Right forelimb (tissue), 1 donor: Measurements from ENCODE around the gene FRG2.
"Not testable (repeated sequence)": the region's sequence is repeated elsewhere in the genome, so short reads cannot be mapped to it uniquely, and the experiment has no call there.

Experiments
- DNase-seq: peaks from one replicate; pipeline ENCODE4 v3.0.0-alpha.2; 2018

Gene FRG2

DNA sequence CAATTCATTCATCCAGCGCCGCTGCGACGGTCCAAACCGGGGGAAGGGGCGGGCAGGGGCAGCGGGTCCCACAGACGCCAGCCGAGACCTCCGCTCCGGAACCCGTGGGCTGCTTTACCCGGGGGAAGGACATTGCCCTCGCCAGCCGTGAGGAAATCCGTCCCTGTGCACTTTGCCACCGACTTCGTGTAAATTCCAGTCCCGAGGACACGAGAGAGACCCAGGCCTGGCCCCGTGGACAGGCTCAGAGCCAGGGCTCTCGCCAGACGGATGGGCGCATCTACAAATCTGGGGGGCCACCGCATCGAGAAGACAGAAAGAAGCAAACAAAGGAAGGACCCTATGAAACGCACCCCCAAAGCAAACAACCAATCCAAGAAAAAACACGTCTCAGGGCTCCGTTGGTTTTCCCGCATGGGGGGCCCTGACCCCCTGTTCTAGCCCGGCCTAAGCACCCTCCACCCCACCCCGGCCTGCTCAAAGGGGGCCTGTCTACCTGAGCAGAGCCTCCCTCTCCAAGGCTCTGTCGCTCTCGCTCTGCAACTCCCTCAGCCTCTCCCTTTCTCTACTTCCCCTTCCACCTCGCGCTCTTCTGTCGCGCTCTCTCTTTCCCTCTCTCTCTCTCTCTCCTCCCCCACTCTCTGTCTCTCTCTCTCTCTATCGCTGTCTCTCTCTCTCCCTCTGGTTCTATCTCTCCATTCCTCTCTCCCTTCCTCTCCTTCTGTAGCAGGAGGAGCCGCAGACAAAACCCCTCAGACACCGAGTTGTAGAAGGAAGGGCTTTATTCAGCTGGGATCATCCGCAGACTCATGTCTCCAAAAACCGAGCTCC, 11.3 kb downstream of the FRG2 start:
- DNase-seq, result peak; percentile 44

DNA sequence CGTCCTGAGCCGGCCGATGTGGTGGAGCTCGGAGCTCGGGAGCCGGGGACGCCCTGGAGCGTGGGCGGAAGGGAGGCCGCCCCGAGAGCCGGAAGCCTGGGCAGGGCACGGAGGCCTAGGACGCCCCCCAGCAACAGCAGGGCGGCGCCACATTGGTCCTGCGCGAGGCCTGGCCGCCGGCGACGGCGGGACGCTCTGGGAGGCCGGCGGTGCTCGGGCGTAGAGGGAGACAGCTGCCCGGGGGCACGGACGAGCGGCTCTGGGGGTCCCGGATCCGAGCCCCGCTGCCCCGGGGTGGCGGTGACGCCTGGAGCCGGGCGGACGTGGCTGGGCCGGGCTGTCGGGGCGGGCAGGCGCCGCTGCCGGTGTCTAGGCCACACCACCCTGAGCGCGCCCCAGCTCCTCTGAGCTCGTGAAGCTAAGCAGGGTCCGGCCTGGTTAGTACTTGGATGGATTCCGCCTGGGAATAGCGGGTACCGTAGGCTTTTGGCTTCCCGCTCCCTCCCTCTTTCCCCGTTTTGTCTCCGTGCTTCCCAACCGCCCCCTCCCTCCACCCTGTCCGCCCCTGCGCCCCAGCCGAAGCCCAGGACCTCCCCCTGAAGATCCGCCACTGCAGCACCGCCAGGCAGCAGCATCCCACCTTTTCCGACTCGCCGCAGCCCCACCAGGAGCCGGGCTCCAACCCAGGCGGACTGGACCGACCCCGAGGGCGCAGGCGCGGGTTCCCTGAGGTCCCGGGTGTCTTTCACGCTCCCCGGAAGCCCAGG, 12.1 kb downstream of the FRG2 start:
- DNase-seq, result peak; percentile 44

DNA sequence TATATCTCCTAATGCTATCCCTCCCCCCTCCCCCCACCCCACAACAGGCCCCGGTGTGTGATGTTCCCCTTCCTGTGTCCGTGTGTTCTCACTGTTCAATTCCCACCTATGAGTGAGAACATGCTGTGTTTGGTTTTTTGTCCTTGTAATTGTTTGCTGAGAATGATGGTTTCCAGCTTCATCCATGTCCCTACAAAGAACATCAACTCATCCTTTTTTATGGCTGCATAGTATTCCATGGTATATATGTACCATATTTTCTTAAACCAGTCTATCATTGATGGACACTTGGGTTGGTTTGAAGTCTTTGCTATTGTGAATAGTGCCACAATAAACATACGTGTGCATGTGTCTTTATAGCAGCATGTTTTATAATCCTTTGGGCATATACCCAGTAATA, 37.1 kb downstream of the FRG2 start:
- DNase-seq, result not testable (repeated sequence)

DNA sequence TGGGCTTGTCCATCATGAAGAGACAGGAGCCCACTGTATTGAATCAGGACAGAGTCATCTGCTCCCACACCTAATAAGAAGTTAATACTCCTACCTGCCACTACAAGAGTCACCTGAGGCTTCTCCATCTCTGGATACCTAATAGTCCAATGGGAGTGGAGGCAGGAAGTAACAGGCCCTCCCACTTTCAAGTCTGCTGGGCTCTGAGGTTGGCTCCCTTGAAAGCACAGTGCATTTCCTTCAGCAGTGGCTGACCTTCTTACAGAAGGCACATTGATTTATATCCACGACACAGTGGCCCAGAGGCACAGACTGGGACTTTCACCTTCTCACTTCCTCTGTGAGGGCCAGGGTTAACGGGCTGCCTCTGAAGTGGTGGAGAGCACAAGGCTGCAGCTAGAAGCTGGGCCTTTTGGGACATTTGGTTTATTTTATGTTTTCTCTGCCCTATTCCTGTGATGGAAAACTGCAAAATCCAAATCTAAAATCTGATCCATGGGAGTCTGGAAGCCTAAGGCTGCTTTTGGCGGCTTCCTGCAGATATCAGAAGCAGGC, 38.1 kb downstream of the FRG2 start:
- DNase-seq, result no peak

DNA sequence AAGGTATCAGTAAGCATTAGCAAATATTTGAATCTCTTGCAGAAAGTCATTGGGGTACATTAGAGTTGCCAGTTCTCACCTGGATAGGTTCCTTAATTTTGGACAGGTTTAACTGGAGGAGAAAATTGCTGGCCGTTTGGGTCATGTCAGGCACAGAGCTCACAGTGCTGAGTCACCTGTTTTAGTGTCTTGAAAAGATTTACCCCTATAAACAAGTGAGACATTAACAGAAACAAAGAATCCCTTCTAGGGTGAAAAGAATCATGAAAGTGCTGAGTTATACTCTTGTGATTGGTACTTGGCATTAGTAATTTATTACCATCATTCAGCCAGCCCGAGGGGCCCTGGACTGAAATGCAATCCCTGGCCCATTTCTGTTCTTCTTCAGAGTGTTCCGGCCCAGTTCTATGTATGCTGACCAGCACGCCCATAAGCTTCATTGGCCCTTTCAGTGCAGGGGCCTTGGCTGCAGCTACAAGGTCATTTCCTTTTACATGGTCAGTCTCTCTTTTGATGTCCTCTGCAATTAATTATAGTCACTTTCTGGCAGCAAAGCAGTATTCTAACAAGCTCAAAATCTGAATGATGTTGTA, 41.3 kb downstream of the FRG2 start:
- not testable (repeated sequence) for DNase-seq

DNA sequence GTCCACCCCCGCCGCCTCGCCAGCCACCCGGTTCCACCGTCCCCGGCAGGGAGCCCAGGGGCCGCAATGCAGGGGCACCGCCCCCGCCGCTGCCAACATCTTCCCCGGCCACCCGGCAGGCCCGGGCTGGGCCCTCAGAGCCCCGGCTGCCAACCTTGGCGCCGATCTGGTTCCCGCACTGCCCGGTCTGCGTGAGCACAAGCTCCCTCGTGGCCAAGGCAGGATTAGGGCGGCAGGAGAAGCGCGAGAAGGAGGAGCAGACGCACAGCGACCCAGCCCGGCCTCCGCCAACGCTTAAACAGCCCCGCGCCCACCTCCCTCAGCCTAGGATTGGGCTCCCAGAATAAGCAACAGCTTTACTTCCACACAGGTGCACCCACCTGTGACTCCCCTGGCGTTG, 42.4 kb downstream of the FRG2 start:
- not testable (repeated sequence) for DNase-seq

DNA sequence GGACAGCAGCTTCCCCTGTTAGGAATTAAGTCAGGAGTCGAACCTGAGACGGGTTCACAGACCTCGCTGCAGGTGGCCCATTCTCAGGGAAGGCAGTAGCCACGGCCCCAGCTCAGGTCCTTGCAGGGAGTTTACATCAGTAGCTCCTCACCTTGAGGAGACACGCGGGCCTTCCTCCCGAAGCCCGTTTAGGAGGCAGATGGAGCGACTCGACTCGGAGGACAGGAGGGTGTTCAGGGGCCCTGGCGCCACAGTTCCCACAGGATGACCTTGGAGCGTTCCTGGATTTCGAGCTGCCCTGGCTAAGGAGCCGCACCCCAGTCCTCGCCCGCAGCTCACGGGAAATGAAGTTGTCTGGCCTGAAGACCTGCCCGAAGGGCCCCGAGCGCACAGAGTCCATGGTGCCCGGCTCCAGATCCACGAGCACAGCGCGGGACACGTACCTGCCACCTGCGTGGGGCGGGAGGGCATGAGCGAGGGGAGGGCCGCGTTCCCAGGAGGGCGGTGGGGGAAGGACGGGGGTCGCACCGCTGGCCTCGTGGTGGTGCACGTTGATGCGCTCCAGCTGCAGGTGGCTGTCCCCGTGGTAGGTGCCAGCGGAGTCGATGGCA, 43.0 kb downstream of the FRG2 start:
- DNase-seq, result not testable (repeated sequence)

DNA sequence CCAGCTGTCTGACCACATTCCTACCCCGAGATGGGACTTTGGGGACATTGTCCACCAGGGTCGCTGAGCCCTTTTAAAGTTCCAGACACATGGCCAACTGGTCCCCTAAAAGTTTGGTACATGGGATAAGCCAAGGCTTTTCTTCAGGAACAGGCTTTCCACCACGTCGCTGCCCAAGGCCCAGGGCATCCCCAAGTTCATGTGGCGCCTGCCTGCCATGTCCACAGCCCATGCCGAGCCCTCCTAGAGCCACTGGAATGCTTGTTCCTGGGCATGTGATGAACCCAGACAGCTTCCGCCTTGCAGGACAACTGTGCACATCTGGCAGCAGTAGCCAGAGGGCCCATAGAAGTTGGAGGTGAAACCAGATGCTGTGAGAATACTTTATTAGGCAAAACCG, 45.1 kb downstream of the FRG2 start:
- no peak for DNase-seq

DNA sequence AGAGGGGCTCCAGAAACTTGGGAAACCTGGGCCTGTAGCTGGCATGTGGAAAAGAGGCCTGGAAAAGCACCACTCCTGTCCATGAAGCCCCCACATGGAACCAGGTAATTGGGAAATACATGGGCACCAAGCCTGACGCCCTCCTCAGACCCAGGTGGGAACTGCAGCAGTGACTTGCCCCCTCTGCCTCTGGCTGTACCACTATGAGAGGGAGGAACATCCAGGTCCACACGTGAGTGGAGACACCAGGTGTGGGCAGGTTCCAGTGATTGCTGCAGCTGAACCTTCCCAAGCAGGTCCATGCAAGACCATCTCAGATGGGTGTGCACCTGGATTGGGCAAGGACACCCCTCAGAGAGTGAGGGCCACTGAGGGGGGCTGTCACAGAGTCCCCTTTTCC, 46.8 kb downstream of the FRG2 start:
- DNase-seq, result not testable (repeated sequence)

DNA sequence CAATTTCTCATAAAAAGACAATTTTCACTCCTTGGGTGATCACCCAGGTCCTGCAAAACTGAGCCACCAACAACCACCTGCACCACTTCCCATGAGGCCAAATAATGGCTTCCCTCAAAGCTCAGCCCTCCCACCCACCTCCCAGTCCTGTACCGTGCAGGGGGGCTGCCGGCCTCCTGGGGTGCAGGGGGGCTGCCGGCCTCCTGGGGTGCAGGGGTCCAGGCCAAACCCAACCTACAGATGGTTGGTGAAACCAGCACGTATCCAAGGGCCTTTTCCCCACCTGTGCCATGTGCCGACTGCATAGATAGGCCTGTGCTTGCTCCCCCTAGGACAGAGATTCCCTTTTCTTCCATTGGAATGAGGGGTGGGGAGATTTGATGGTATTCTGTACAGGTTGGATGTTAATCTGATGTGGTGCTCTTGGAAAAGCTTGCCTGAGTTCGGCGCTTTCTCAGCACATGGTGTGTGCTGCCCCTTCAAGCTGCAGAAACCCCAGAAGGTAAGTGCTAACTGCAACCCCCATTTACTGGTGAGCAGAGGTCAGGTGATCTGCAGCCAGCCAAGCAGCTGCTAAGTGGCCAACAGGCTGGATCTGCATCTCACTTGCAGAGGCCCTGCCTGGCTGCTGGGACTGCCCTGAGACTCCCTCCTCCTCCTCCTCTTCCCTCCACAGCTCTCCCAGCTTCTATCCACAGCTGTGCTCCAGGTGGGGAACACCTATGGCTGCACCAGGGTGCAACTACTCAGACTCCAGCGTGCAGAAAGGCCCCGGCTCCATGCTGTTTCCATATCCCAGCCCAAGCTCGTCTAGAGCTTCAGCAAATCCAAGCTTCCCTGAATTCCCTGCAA, 47.6 kb downstream of the FRG2 start:
- DNase-seq, result no peak
